Measurements from ENCODE around the gene LNX2. TPM values are rescaled to one million over a fixed set of nuclear protein-coding genes. Genes with fewer than 3 reads are reported as not detected.

LNX2 gene
- total RNA-seq, 2 donors from 2014 or later = 22.4 to 30.3 TPM

DNA sequence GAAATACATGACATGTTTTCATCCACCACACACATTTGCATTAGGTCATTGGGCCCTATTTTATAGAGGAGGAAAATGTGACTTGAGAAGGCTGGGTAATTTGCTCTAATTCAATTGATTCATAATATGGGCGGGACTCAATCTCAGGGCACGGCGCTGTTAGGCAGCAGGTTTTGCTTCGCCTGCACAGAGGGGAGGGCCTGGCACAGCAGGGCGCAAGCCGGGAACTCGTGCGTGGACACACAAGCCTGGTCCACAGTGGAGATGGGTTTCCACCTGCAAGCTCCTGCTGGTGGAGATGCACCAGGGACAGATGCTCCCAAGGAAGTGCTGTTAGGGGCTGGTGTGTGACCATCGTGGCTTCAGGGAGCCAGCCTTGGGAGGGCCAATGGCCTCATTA, 111.5 kb downstream of the LNX2 start:
- no peaks in the 10 kb centered on the region for H3K36me3 ChIP-seq
- intact Hi-C loops (cut with DNase I) = no loop called here
- H3K9me3 ChIP-seq = no peaks in the 10 kb centered on the region
- DNase-seq = no peak
- H3K4me1 ChIP-seq = no peaks in the 10 kb centered on the region
- H3K27ac ChIP-seq = no peak overlapping the region
- H3K9ac ChIP-seq (ENCODE audit: low read depth in 2 of 2, low read length in 2 of 2) = no peak overlapping the region
- TF ChIP-seq, protein P1, sequence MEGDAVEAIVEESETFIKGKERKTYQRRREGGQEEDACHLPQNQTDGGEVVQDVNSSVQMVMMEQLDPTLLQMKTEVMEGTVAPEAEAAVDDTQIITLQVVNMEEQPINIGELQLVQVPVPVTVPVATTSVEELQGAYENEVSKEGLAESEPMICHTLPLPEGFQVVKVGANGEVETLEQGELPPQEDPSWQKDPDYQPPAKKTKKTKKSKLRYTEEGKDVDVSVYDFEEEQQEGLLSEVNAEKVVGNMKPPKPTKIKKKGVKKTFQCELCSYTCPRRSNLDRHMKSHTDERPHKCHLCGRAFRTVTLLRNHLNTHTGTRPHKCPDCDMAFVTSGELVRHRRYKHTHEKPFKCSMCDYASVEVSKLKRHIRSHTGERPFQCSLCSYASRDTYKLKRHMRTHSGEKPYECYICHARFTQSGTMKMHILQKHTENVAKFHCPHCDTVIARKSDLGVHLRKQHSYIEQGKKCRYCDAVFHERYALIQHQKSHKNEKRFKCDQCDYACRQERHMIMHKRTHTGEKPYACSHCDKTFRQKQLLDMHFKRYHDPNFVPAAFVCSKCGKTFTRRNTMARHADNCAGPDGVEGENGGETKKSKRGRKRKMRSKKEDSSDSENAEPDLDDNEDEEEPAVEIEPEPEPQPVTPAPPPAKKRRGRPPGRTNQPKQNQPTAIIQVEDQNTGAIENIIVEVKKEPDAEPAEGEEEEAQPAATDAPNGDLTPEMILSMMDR (IDR thresholded peaks at IDR 0.05) = no peak
- H3K27me3 ChIP-seq = no peaks in the 10 kb centered on the region
- no peak overlapping the region for H3K4me3 ChIP-seq

DNA sequence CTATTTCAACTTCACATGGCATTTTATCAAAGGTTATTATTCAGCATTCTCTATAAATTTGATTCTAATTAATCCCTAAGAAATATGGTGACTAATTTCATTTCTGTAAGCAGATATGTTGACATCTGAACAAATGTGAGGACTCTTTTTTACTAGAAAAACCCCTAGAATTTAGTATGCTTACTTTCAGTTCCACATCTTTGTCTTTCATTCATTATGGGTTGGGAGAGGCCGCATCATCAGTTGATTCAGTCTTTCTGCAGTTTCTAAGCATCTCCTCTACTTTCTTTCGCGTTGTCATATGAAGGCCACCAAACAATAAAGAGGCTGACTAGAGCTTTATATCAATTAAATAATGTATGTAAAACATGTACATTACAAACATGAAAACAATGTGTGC, 114.5 kb downstream of the LNX2 start:
- Histone ChIP-seq H3K9me3 (no peaks in the 10 kb centered on the region), H3K27ac (no peak overlapping the region), H3K4me3 (no peak overlapping the region), H3K9ac (ENCODE audit: low read depth in 2 of 2, low read length in 2 of 2) (no peak overlapping the region), H3K36me3 (no peaks in the 10 kb centered on the region), H3K4me1 (no peaks in the 10 kb centered on the region), H3K27me3 (no peaks in the 10 kb centered on the region)
- DNase-seq = no peak
- TF ChIP-seq, protein P1 (IDR thresholded peaks at IDR 0.05) = no peak
- intact Hi-C loops (cut with DNase I) = no loop called here

DNA sequence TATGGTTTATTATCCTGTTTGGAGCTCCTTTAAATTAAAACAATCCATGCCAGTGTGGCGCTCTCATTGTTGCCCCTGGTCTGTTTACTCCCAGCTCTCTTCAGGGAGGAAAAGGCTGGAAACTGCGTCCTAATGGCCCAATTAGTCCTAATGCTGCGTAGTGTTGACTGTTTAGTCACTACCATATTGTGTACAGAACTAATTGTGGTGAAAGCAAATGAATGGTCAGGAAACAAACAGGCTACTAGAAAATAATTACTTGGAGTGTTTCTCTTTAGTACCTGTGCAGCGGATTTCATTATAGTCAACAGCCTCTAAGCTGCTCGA, 115.5 kb downstream of the LNX2 start:
- no peaks in the 10 kb centered on the region for H3K27me3 ChIP-seq
- H3K9ac ChIP-seq (ENCODE audit: low read depth in 2 of 2, low read length in 2 of 2) = no peak overlapping the region
- no peaks in the 10 kb centered on the region for H3K4me1 ChIP-seq
- intact Hi-C loops (cut with DNase I) = no loop called here
- no peak for DNase-seq
- no peak overlapping the region for H3K27ac ChIP-seq
- no peak overlapping the region for H3K4me3 ChIP-seq
- H3K9me3 ChIP-seq = no peaks in the 10 kb centered on the region
- no peaks in the 10 kb centered on the region for H3K36me3 ChIP-seq
- TF ChIP-seq, protein P1 (IDR thresholded peaks at IDR 0.05) = no peak

DNA sequence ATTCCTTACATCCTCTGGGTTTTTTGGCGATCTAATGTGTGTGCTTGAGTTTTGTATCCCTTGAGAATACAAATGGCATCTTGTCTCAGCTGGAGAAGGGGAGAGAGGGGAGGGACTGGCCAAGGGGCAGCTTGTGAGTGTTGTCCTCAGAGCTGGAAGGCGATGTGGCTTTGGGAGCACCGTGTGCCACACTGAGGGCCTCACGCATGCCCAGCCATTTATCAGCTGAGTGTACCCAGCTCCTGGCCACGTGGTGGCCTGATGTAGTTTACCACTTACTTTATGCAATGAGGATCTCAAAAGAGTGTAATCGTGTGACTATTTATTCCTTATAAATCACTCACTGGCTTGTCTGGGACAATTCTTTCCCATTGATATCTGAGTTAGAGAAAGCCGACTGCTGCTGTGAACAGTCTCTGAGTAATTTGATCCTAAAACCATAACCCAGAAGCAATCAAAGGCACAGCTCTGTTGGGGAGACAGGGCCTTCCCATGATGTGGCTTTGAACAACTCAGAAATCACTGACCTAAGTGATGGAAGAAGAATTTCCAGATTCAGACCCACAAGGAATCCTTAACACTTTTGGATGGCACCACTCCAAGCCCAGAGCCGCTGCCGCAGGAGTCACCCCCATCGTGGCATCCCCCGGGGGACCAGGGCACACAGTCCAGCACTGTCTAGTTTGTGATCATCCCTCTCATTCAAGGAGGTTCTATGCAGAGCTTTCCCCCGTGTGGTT, 116.0 kb downstream of the LNX2 start:
- no peaks in the 10 kb centered on the region for H3K9me3 ChIP-seq
- DNase-seq = no peak
- TF ChIP-seq, protein P1 (IDR thresholded peaks at IDR 0.05) = no peak
- intact Hi-C loops (cut with DNase I) = no loop called here
- no peak overlapping the region for H3K27ac ChIP-seq
- no peak overlapping the region for H3K4me3 ChIP-seq
- H3K27me3 ChIP-seq = no peaks in the 10 kb centered on the region
- H3K9ac ChIP-seq (ENCODE audit: low read depth in 2 of 2, low read length in 2 of 2) = no peak overlapping the region
- no peaks in the 10 kb centered on the region for H3K36me3 ChIP-seq
- no peaks in the 10 kb centered on the region for H3K4me1 ChIP-seq

DNA sequence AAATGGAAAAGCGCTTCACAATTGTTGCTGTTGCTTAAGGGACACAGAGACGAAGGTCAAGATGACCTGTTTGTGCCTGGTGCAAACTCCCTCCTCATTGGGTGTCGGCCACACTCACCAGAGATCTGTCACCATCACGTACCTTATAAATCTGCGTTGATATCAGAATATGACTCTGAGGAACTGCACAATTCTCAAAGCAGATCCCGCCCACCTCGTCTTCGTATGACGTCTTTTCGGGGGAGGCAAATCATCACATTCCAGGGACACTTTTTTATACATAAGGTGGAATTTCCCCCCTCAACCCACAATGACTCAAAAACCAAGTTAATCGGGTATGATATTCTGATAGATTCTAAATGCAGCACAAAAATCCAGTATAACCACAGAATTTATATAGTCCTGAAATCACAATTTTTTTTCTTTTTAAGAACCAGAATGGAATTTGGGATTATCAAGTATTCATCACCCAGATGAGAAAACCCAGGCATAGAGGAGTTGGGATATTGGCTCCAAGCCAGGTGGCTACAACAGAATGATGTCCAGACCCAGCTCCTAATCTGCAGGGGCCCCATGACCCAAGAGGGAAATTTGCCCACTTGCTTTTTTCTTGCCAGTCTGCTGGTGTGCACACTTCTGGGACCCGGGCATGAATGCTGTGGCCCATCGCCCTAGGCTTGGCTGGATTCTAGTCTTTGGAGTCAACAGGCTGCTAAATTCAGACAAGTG, 119.4 kb downstream of the LNX2 start:
- no peaks in the 10 kb centered on the region for H3K9me3 ChIP-seq
- H3K4me3 ChIP-seq = no peak overlapping the region
- no peak overlapping the region for H3K9ac ChIP-seq (ENCODE audit: low read depth in 2 of 2, low read length in 2 of 2)
- TF ChIP-seq, protein P1 (IDR thresholded peaks at IDR 0.05) = no peak
- H3K27me3 ChIP-seq = no peaks in the 10 kb centered on the region
- intact Hi-C loops (cut with DNase I) = no loop called here
- H3K4me1 ChIP-seq = no peaks in the 10 kb centered on the region
- DNase-seq = no peak
- H3K27ac ChIP-seq = no peak overlapping the region
- H3K36me3 ChIP-seq = no peaks in the 10 kb centered on the region
